OCI-LY7 (cell line): ENCODE data around the gene BMP2.

Source experiments
- EZH2phosphoT487 ChIP-seq: fragments of 200-600 bp; sonication (generic); IDR thresholded peaks from 2 replicates; pipeline ENCODE4 v1.6.1; 2018; ENCODE audit warnings: low read depth, borderline replicate concordance, mild to moderate bottlenecking, mixed run types, antibody characterized with exemption, low read length, moderate library complexity, mixed read lengths
- TF ChIP-seq, protein P1 (sequence below): fragments of 200-600 bp; sonication (generic); conservative IDR thresholded peaks from 2 replicates; pipeline ENCODE4 v1.5.1; 2014; ENCODE audit warnings: mild to moderate bottlenecking, antibody characterized with exemption, low read length, moderate library complexity, mixed read lengths

DNA sequence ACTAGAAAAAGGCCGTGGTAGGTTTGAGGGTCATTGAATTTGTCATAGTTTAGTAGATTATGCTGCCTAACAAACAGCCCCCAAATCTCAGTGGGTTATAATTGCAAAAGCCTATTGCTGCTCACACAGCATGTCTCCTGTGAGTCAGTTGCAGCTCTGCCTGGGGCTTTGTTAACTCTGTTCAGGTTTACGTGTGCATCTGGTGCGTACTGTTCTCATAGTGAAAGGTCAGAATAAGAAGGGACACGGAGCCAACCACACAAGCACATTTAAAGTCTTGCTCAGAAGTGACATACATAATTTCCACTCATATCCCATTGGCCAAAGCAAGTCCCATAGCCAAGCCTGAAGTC is 48.1 kb upstream of the BMP2 start:
- TF ChIP-seq, protein P1, sequence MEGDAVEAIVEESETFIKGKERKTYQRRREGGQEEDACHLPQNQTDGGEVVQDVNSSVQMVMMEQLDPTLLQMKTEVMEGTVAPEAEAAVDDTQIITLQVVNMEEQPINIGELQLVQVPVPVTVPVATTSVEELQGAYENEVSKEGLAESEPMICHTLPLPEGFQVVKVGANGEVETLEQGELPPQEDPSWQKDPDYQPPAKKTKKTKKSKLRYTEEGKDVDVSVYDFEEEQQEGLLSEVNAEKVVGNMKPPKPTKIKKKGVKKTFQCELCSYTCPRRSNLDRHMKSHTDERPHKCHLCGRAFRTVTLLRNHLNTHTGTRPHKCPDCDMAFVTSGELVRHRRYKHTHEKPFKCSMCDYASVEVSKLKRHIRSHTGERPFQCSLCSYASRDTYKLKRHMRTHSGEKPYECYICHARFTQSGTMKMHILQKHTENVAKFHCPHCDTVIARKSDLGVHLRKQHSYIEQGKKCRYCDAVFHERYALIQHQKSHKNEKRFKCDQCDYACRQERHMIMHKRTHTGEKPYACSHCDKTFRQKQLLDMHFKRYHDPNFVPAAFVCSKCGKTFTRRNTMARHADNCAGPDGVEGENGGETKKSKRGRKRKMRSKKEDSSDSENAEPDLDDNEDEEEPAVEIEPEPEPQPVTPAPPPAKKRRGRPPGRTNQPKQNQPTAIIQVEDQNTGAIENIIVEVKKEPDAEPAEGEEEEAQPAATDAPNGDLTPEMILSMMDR, result no peak
- TF ChIP-seq EZH2phosphoT487, result no peak
